ENCODE results near the gene MAJIN.
A peak's percentile ranks its signal among the peaks of the same experiment; 100 is the strongest.

Gene MAJIN

DNA sequence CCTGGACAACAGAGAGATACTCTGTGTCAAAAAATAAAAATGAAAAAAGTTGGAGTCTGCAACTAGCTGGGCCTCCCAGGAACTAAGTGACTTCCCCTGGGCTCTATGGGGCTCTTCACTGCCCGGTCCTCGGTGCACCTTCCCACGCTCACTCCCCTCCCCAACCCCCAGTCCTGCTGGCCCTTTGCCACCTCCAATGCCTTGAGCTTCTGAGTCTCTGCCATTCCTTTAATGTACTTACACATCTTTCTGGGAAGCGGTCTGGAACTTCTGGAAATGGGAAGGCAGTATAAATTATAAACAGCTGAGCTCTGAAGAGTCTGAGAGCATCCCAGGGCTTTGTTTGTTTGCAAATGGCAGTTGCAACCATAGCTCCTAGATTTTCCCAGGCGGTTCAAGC, 30.8 kb upstream of the MAJIN start:
- no peak for DNase-seq (ENCODE audit: extremely low read depth, low read depth)
- TF ChIP-seq, protein P1, sequence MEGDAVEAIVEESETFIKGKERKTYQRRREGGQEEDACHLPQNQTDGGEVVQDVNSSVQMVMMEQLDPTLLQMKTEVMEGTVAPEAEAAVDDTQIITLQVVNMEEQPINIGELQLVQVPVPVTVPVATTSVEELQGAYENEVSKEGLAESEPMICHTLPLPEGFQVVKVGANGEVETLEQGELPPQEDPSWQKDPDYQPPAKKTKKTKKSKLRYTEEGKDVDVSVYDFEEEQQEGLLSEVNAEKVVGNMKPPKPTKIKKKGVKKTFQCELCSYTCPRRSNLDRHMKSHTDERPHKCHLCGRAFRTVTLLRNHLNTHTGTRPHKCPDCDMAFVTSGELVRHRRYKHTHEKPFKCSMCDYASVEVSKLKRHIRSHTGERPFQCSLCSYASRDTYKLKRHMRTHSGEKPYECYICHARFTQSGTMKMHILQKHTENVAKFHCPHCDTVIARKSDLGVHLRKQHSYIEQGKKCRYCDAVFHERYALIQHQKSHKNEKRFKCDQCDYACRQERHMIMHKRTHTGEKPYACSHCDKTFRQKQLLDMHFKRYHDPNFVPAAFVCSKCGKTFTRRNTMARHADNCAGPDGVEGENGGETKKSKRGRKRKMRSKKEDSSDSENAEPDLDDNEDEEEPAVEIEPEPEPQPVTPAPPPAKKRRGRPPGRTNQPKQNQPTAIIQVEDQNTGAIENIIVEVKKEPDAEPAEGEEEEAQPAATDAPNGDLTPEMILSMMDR (IDR thresholded peaks at IDR 0.05; ENCODE audit: low read depth, low read length, missing control alignments) = no peak
- no peak overlapping the region for H3K4me3 ChIP-seq (replicated peaks; ENCODE audit: low read depth, low read length)

DNA sequence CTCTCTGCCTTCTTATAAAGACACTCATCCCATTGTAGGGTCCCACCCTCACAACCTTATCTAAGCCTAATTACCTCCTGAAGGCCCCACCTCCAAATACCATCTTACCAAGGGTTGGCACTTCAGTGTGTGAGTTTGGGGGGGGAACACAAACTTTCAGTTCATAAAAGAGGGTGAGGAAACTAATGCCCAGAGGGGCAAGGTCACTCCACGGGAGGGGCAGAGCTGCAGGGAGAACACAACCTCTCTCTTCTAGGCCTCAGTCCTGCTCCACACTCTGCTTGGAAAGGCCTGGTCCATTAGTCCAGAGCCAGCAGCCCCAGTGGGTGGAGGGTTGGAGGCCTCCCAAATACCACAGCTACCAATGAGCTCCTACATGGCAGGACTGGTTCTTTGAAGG, 27.6 kb upstream of the MAJIN start:
- no peak for DNase-seq (ENCODE audit: extremely low read depth, low read depth)
- H3K4me3 ChIP-seq (replicated peaks; ENCODE audit: low read depth, low read length) = no peak overlapping the region
- TF ChIP-seq, protein P1 (IDR thresholded peaks at IDR 0.05; ENCODE audit: low read depth, low read length, missing control alignments) = no peak

DNA sequence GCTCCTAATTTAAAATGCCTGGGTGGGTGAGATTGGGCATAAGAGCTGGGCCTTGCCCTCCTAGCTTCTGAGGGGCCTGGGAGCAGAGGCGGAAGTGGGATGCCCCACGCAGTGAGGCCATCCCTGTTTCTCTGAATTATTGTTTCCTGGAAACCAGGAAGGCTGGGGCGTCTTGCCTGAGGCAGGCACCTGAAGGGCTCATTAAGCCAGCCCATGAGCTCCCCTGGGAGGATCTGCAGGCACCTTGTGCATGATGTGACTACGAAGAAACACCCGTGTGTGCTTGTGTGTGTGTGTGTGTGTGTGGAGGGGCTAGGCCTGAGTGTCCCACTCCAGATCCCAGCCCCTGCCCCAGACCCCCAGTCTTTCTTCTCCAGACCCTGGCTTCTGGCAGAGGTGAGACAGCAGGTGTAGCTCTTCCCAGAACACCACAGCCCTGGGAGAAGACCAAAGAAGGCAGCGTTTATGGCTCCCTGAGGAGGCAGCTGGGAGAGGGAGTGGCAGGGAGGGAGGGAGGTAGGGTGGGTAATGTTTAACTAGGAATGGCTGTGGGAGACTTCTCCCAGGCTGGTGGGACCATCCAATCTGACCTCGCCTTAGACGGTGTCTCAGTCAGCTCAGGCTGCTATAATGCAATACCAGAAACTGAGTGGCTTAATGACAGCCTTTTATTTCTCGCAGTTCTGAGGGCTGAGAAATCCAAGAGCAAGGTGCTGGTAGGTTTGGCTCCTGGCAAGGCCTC, 27.0 kb upstream of the MAJIN start:
- TF ChIP-seq, protein P1 (IDR thresholded peaks at IDR 0.05; ENCODE audit: low read depth, low read length, missing control alignments) = no peak
- no peak for DNase-seq (ENCODE audit: extremely low read depth, low read depth)
- H3K4me3 ChIP-seq (replicated peaks; ENCODE audit: low read depth, low read length) = no peak overlapping the region

DNA sequence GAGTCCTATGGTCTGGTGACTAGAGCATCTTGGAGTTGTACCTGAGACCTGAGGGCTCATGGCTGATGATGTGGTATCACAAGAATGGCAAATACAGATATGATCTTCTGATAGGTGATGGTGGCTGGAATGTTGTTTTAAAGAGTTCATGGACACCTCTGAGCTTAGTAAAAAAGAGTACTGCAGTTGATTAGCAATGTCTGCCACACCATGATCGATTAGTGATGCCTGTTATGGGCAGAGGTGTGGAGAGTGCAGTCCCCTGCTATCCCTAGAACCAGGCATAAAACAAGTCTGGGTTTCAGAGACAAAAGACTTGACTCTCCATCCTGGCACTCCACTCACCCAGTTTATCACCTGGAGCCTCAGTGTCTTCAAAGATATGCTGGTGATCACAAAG, 26.2 kb upstream of the MAJIN start:
- no peak for DNase-seq (ENCODE audit: extremely low read depth, low read depth)
- TF ChIP-seq, protein P1 (IDR thresholded peaks at IDR 0.05; ENCODE audit: low read depth, low read length, missing control alignments) = no peak
- H3K4me3 ChIP-seq (replicated peaks; ENCODE audit: low read depth, low read length) = no peak overlapping the region

DNA sequence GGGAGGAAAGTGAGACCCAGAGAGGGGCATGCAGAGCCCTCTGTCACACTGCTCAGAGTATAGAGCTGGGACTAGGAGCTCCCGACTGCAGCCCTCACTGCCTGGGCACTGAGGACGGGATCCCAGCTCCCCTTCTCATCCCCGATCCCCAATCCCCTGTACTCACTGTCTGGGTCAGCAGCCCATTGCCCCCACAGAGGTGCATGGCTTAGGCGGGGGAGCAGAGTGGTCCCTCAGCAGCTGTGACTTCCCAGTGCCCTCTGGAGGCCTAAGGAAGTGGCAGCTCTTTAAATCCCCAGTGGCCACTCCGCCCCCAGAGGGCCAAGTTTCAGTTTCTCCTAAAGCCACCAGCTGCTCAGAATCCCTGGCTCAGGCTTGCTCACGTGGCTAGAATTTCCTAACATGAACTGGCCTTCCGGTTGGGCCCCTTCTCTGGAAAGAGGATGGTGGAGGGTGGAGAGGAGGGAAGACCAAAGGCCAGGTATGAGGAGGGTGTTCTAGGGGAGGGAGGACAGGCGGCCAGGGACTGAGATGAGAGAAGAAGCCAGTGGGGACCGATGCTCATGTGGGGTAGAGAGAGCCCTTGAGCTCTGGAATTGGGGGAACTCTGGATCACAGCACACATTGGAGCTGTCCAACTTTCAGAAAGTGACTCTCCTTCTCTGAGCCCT, 24.9 kb upstream of the MAJIN start, which contains the start of gene BATF2:
Gene BATF2 (minus strand): TSS at position 262 of the 671 bp plus-strand sequence. CDS start 57 bp downstream, at position 205.
- TF ChIP-seq, protein P1 (IDR thresholded peaks at IDR 0.05; ENCODE audit: low read depth, low read length, missing control alignments) = peak; percentile 54
- peak; percentile 66 for DNase-seq (ENCODE audit: extremely low read depth, low read depth)
- H3K4me3 ChIP-seq (replicated peaks; ENCODE audit: low read depth, low read length) = peak within 1 kb of the TSS; percentile 39

DNA sequence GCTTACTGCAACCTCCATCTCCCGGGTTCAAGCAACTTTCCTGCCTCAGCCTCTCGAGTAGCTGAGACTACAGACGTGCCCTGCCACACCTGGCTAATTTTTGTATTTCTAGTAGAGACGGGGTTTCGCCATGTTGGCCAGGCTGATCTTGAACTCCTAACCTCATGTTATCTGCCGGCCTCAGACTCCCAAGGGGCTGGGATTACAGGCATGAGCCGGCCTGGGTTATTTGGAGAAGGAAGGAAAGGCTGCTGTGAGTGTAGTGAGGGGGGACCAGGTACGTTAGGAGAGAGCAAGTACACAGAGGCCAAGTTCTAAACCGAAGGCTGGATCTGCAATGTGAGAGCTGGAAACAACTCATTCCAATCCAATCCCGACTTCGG, 24.4 kb upstream of the MAJIN start:
- no peak for DNase-seq (ENCODE audit: extremely low read depth, low read depth)
- TF ChIP-seq, protein P1 (IDR thresholded peaks at IDR 0.05; ENCODE audit: low read depth, low read length, missing control alignments) = no peak
- peak overlapping the region; percentile 39 for H3K4me3 ChIP-seq (replicated peaks; ENCODE audit: low read depth, low read length)
